ENCODE results near the gene USP38. TPM values are rescaled to one million over a fixed set of nuclear protein-coding genes. Genes with fewer than 3 reads are reported as not detected.
"Not testable (repeated sequence)": the region's sequence is repeated elsewhere in the genome, so short reads cannot be mapped to it uniquely, and the experiment has no call there.

The USP38 gene
- total and polyA plus RNA-seq, 10 donors, result 4.2 to 37.3 (median 25.1) TPM

DNA sequence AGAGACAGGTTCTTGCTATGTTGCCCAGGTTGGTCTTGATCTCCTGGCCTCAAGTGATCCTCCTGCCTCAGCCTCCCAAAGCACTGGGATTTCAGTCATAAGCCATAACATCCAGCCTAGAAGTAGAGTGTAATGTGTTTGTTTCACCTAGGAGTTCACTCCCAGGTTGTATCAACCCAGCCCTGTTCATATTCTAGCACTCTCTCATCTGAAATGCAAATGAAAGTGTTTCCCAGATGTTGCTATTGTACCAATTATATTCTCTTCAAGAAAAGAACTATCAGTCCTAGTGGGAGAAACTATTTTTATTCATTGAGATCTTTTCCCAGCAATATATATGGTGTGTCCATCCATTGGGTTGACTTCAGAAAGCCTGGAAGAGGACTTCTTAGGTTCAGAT is 72.6 kb downstream of the USP38 start:
- Histone ChIP-seq H3K4me1 (no peaks in the 10 kb centered on the region), H3K9me3 (no peaks in the 10 kb centered on the region), H3K36me3 (no peaks in the 10 kb centered on the region), H3K27ac (no peak overlapping the region), H3K4me3 (no peak overlapping the region), H3K27me3 (replicated peaks in 1 of 7) (no peaks in the 10 kb centered on the region)
- no peak for TF ChIP-seq POLR2AphosphoS5 (IDR thresholded peaks at IDR 0.05)
- no peak for TF ChIP-seq POLR2A (IDR thresholded peaks at IDR 0.05)
- TF ChIP-seq, protein P1, sequence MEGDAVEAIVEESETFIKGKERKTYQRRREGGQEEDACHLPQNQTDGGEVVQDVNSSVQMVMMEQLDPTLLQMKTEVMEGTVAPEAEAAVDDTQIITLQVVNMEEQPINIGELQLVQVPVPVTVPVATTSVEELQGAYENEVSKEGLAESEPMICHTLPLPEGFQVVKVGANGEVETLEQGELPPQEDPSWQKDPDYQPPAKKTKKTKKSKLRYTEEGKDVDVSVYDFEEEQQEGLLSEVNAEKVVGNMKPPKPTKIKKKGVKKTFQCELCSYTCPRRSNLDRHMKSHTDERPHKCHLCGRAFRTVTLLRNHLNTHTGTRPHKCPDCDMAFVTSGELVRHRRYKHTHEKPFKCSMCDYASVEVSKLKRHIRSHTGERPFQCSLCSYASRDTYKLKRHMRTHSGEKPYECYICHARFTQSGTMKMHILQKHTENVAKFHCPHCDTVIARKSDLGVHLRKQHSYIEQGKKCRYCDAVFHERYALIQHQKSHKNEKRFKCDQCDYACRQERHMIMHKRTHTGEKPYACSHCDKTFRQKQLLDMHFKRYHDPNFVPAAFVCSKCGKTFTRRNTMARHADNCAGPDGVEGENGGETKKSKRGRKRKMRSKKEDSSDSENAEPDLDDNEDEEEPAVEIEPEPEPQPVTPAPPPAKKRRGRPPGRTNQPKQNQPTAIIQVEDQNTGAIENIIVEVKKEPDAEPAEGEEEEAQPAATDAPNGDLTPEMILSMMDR (IDR thresholded peaks at IDR 0.05 in 8 of 11, conservative IDR thresholded peaks at IDR 0.05 in 3 of 11), result no peak
- DNase-seq, result no peak
- intact Hi-C loops (cut with DNase I; ENCODE audit: low total_unique reads), result no loop called here

DNA sequence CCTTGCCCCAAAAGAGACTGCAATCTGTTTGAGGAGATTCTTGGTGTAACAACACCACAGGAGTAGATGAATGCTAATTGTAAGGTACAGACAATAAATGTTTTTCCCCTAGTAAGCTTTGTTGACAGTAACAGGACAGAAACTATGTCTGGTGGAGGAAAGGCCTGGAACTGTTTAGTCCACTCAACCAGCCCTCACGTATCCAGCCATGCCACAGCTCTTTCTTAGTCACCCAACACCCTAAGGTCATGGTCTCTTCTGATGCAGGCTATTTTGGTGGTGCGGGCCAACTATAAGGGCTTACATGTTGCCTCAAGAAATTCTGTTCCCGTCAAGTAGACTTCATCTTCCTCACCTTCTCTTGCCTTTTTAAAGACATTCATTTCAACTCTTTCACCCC is 76.0 kb downstream of the USP38 start:
- WGBS, 5 donors, result 55 to 93% (median 60%) methylated on average over 3 of the region's 3 CpGs
- intact Hi-C loops (cut with DNase I; ENCODE audit: low total_unique reads), result no loop called here
- no peak overlapping the region for H3K27ac ChIP-seq
- no peak for TF ChIP-seq POLR2AphosphoS5 (IDR thresholded peaks at IDR 0.05)
- no peak for TF ChIP-seq POLR2A (IDR thresholded peaks at IDR 0.05)
- TF ChIP-seq, protein P1 (IDR thresholded peaks at IDR 0.05 in 8 of 11, conservative IDR thresholded peaks at IDR 0.05 in 3 of 11), result no peak
- no peaks in the 10 kb centered on the region for H3K36me3 ChIP-seq
- DNase-seq, result no peak
- H3K4me3 ChIP-seq, result no peak overlapping the region
- H3K9me3 ChIP-seq, result peaks cover 0 to 5% (median 0%) of the 10 kb centered on the region in 8 donors
- H3K4me1 ChIP-seq, result no peaks in the 10 kb centered on the region
- H3K27me3 ChIP-seq (replicated peaks in 1 of 7), result no peaks in the 10 kb centered on the region

DNA sequence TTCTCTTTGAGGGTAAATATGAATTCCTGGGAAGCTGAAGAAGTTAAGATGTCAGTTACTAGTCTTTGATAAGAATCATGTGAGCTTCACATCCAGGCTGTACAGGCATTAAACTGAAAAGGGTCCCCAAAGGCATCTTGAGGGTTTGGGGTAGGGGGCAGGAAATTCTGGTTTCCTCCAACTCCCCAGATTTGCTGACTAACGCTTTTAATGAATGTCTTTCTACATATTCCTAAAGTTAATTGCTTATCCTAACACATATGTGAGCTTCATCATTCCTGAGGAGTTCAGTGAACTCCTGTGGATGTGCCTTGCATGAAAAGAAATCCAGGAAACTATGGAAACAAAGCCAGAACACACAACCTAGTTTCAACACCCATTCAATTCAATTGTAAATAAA is 78.1 kb downstream of the USP38 start:
- no peaks in the 10 kb centered on the region for H3K4me1 ChIP-seq
- H3K27ac ChIP-seq, result no peak overlapping the region
- WGBS, 5 donors, result 0 to 25% (median 0%) methylated on average over 1 of the region's 1 CpG
- no peaks in the 10 kb centered on the region for H3K27me3 ChIP-seq (replicated peaks in 1 of 7)
- H3K9me3 ChIP-seq, result peaks cover 0 to 24% (median 8%) of the 10 kb centered on the region in 8 donors
- no peak for TF ChIP-seq POLR2A (IDR thresholded peaks at IDR 0.05)
- TF ChIP-seq, protein P1 (IDR thresholded peaks at IDR 0.05 in 8 of 11, conservative IDR thresholded peaks at IDR 0.05 in 3 of 11), result no peak
- TF ChIP-seq POLR2AphosphoS5 (IDR thresholded peaks at IDR 0.05), result no peak
- H3K4me3 ChIP-seq, result no peak overlapping the region
- no peak for DNase-seq
- H3K36me3 ChIP-seq, result no peaks in the 10 kb centered on the region
- intact Hi-C loops (cut with DNase I; ENCODE audit: low total_unique reads), result no loop called here

DNA sequence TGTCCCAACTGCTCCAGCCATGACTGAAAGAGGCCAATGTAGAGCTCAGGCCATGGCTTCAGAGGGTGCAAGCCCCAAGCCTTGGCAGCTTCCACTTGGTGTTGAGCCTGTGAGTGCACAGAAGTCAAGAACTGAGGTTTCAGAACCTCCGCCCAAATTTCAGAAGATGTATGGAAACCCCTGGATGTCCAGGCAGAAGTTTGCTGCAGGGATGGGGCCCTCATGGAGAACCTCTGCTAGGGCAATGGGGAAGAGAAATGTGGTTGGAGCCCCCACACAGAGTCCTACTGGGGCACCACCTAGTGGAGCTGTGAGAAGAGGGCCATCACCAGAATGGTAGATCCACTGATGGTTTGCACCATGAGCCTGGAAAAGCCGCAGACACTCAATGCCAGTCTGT is 83.0 kb downstream of the USP38 start:
- H3K9me3 ChIP-seq, result peaks cover 0 to 39% (median 22%) of the 10 kb centered on the region in 8 donors
- intact Hi-C loops (cut with DNase I; ENCODE audit: low total_unique reads); H3K4me3 ChIP-seq; H3K36me3 ChIP-seq; H3K27me3 ChIP-seq (replicated peaks in 1 of 7); DNase-seq; H3K27ac ChIP-seq; H3K4me1 ChIP-seq: not testable (repeated sequence)
- 92 to 100% (median 100%) methylated on average over 2 of the region's 2 CpGs for WGBS, 5 donors

DNA sequence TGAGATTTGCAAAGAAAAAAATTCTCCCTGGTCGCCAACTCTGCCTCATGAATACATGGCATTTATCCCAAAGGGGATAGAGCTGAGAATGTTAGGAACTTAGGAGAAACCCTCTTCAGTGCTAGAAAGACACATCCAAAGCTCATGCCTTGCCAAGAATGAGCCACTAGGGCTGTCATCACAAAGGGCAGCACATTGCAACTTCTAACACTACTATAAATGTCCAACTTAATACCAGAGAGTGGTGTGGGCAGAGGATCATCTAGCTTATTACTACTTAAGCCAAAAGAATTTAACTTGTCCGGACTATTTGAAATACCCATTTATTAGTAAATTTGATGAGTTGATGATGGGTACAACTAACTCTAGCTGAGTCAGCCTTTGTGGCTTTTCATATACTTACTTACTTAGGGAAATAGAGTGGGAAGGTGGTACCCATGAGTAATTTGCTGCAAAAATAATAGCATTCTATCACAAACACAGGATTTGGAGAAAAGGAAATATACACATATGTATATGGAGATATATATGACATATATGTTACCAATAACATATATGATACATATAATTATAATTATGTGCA is 85.6 kb downstream of the USP38 start:
- DNase-seq, result no peak
- H3K36me3 ChIP-seq, result no peaks in the 10 kb centered on the region
- intact Hi-C loops (cut with DNase I; ENCODE audit: low total_unique reads), result no loop called here
- H3K27me3 ChIP-seq (replicated peaks in 1 of 7), result no peaks in the 10 kb centered on the region
- TF ChIP-seq POLR2AphosphoS5 (IDR thresholded peaks at IDR 0.05) (no peak), POLR2A (IDR thresholded peaks at IDR 0.05) (no peak)
- TF ChIP-seq, protein P1 (IDR thresholded peaks at IDR 0.05 in 8 of 11, conservative IDR thresholded peaks at IDR 0.05 in 3 of 11), result no peak
- peaks cover 0 to 35% (median 22%) of the 10 kb centered on the region in 8 donors for H3K9me3 ChIP-seq
- WGBS, 5 donors, result 85 to 96% (median 89%) methylated on average over 2 of the region's 2 CpGs
- no peak overlapping the region for H3K27ac ChIP-seq
- H3K4me3 ChIP-seq, result no peak overlapping the region
- no peaks in the 10 kb centered on the region for H3K4me1 ChIP-seq
